Breast epithelium (tissue), 4 donors: ENCODE results near the gene PRRX2. TPM values are rescaled to one million over a fixed set of nuclear protein-coding genes. Genes with fewer than 3 reads are reported as not detected.
"Not testable (repeated sequence)": the region's sequence is repeated elsewhere in the genome, so short reads cannot be mapped to it uniquely, and the experiment has no call there.

Experiments
- DNase-seq, 2 donors: peaks; one replicate each; pipeline ENCODE4 v3.0.0-alpha.2; 2019; ENCODE audit warnings: low spot score in 2 of 2
- H3K27ac ChIP-seq, 2 donors: fragments of 200-600 bp; sonication (generic) in 1 of 2; one replicate each; pipeline ENCODE4 v1.5.1; 2016 to 2019; ENCODE audit warnings: mild to moderate bottlenecking in 1 of 2
- H3K27me3 ChIP-seq, 2 donors: fragments of 200-600 bp; sonication (generic) in 1 of 2; one replicate each; pipeline versions ENCODE4 v1.5.1 to v1.6.0; 2017 to 2019; ENCODE audit warnings: control low read depth in 1 of 2, mild to moderate bottlenecking in 1 of 2
- H3K36me3 ChIP-seq: fragments of 200-600 bp; one replicate; pipeline ENCODE4 v1.5.1; 2019
- H3K4me1 ChIP-seq, 2 donors: fragments of 200-600 bp; sonication (generic); one replicate each; pipeline ENCODE4 v1.5.1; 2016 to 2019; ENCODE audit warnings: control low read depth in 1 of 2
- H3K4me3 ChIP-seq, 3 donors: fragments of 200-600 bp; sonication (generic); 1 replicate in 2 of 3; 2 replicates in 1 of 3; pipeline ENCODE4 v1.5.1; 2016 to 2019; ENCODE audit warnings: mild to moderate bottlenecking in 3 of 3, moderate library complexity in 2 of 3
- H3K9me3 ChIP-seq, 2 donors: fragments of 200-600 bp; sonication (generic) in 1 of 2; one replicate each; pipeline ENCODE4 v1.5.1; 2016 to 2019; ENCODE audit warnings: control low read depth in 1 of 2
- POLR2A ChIP-seq: fragments of 450-650 bp; IDR thresholded peaks from one replicate; pipeline ENCODE4 v1.6.1; 2016; ENCODE audit warnings: antibody characterized with exemption, mild to moderate bottlenecking, moderate library complexity
- POLR2AphosphoS5 ChIP-seq, 3 donors: sonication (generic); formaldehyde crosslinking; IDR thresholded peaks; one replicate each; pipeline ENCODE4 v1.6.1; 2017; ENCODE audit warnings: antibody characterized with exemption in 3 of 3
- intact Hi-C: fragments of 100-400 bp; cut with DNase I; formaldehyde crosslinking; loops from one replicate; pipeline ENCODE4 v1.15.1; 2023; ENCODE audit warnings: low total_unique reads
- total RNA-seq, 3 donors: library from RNA; depleted of rRNA; stranded (reverse); fragments of >200 nt; gene quantifications; one replicate each; pipeline ENCODE4 v1.1.0, GENCODE V29; 2016
- TF ChIP-seq, protein P1 (sequence below), 3 donors: fragments of 450-650 bp; IDR thresholded peaks; one replicate each; pipeline ENCODE4 v1.5.1; 2016 to 2017; ENCODE audit warnings: antibody characterized with exemption in 3 of 3, mild to moderate bottlenecking in 3 of 3, moderate library complexity in 3 of 3

Gene PRRX2
- total RNA-seq, 3 donors from 2014 or later: 4.4 to 35.1 (median 9.9) TPM

GRCh38 chr9:129761901-129762369, 96.5 kb downstream of the PRRX2 start:
- H3K4me3 ChIP-seq: no peak overlapping the region
- H3K9me3 ChIP-seq: no peaks in the 10 kb centered on the region
- no peak for TF ChIP-seq POLR2A
- TF ChIP-seq POLR2AphosphoS5 (IDR thresholded peaks at IDR 0.05): no peak
- TF ChIP-seq, protein P1, sequence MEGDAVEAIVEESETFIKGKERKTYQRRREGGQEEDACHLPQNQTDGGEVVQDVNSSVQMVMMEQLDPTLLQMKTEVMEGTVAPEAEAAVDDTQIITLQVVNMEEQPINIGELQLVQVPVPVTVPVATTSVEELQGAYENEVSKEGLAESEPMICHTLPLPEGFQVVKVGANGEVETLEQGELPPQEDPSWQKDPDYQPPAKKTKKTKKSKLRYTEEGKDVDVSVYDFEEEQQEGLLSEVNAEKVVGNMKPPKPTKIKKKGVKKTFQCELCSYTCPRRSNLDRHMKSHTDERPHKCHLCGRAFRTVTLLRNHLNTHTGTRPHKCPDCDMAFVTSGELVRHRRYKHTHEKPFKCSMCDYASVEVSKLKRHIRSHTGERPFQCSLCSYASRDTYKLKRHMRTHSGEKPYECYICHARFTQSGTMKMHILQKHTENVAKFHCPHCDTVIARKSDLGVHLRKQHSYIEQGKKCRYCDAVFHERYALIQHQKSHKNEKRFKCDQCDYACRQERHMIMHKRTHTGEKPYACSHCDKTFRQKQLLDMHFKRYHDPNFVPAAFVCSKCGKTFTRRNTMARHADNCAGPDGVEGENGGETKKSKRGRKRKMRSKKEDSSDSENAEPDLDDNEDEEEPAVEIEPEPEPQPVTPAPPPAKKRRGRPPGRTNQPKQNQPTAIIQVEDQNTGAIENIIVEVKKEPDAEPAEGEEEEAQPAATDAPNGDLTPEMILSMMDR (IDR thresholded peaks at IDR 0.05): no peak
- peak in 1 of 2 donors; percentile 67 for DNase-seq
- peak overlapping the region; percentile 87 to 91 for H3K27ac ChIP-seq
- H3K36me3 ChIP-seq: no peaks in the 10 kb centered on the region
- H3K27me3 ChIP-seq: no peaks in the 10 kb centered on the region
- H3K4me1 ChIP-seq: peaks cover 3 to 5% of the 10 kb centered on the region in 2 donors
- intact Hi-C loops: no loop called here

DNA sequence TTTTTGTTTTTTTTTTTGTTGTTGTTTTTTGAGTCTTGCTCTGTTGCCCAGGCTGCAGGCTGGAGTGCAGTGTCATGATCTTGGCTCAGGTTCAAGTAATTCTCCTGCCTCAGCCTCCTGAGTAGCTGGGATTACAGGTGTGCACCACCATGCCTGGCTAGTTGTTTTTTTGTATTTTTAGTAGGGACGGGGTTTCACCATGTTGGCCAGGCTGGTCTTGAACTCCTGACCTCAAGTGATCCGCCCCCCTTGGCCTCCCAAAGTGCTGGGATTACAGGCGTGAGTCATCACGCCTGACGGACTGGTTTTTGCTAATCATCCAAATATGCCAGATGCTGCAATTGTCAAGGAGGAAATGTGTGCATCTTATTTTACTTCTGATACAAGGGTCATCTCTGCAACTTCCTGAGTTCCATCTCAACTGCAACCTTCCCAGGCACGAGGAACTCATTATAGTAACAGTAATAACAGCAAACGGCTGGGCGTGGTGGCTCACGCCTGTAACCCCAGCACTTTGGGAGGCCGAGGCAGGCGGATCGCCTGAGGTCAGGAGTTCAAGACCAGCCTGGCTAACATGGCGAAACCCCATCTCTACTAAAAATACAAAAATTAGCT, 97.0 kb downstream of the PRRX2 start:
- H3K4me3 ChIP-seq, H3K9me3 ChIP-seq, H3K4me1 ChIP-seq, intact Hi-C loops, H3K27me3 ChIP-seq, H3K36me3 ChIP-seq: not testable (repeated sequence)
- DNase-seq: peak in 1 of 2 donors; percentile 72
- peak in 2 of 3 donors; percentile 64 to 68 for TF ChIP-seq POLR2AphosphoS5 (IDR thresholded peaks at IDR 0.05)
- peak overlapping the region; percentile 87 to 91 for H3K27ac ChIP-seq

GRCh38 chr9:129762985-129763926, 97.8 kb downstream of the PRRX2 start:
- TF ChIP-seq, protein P1 (IDR thresholded peaks at IDR 0.05): no peak
- TF ChIP-seq POLR2A (no peak), POLR2AphosphoS5 (IDR thresholded peaks at IDR 0.05) (peak in 1 of 3 donors; percentile 34)
- Histone ChIP-seq H3K27me3 (no peaks in the 10 kb centered on the region), H3K9me3 (no peaks in the 10 kb centered on the region), H3K4me1 (peaks cover 3 to 5% of the 10 kb centered on the region in 2 donors), H3K36me3 (no peaks in the 10 kb centered on the region), H3K4me3 (peak overlapping the region in 1 of 3 donors; percentile 19), H3K27ac (peak overlapping the region; percentile 87 to 91)
- intact Hi-C loops: no loop called here
- peak in 1 of 2 donors; percentile 78 for DNase-seq

- Histone ChIP-seq H3K27me3 (no peaks in the 10 kb centered on the region), H3K9me3 (no peaks in the 10 kb centered on the region), H3K27ac (no peak overlapping the region), H3K4me1 (peaks cover 3 to 5% of the 10 kb centered on the region in 2 donors), H3K36me3 (no peaks in the 10 kb centered on the region), H3K4me3 (no peak overlapping the region)
- TF ChIP-seq POLR2A: no peak
- TF ChIP-seq, protein P1 (IDR thresholded peaks at IDR 0.05): no peak
- no peak for TF ChIP-seq POLR2AphosphoS5 (IDR thresholded peaks at IDR 0.05)
- no peak for DNase-seq
- intact Hi-C loops: no loop called here
Observed at GRCh38 chr9:129765764-129766317, 100.4 kb downstream of the PRRX2 start.

DNA sequence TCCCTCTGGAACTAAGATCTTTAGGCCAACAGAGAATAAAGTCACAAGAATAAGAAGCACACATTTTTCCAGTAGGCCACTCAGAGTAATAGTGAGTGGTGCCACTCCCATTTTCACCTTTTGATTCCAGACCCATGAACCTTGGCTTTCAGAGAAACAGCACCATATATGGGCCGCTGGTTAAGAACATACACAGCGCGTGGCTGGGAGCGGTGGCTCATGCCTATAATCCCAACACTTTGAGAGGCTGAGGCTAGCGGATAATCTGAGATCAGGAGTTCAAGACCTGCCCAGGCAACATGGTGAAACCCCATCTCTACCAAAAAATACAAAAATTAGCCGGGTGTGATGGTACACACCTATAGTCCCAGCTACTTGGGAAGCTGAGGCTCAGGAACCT, 103.0 kb downstream of the PRRX2 start:
- Histone ChIP-seq H3K9me3 (no peaks in the 10 kb centered on the region), H3K36me3 (no peaks in the 10 kb centered on the region), H3K27ac (no peak overlapping the region), H3K4me1 (no peaks in the 10 kb centered on the region), H3K4me3 (no peak overlapping the region), H3K27me3 (no peaks in the 10 kb centered on the region)
- DNase-seq: no peak
- TF ChIP-seq, protein P1 (IDR thresholded peaks at IDR 0.05): no peak
- TF ChIP-seq POLR2AphosphoS5 (IDR thresholded peaks at IDR 0.05) (no peak), POLR2A (no peak)
- intact Hi-C loops: no loop called here
